GM06990 (cell line): ENCODE measurements around the gene HIVEP3.

Source experiments
- DNase-seq: peaks from one replicate; pipeline ENCODE4 v3.0.0-alpha.2; 2011; ENCODE audit not compliant: insufficient read length; ENCODE audit errors: extremely low read depth
- H3K27me3 ChIP-seq: replicated peaks from 2 replicates; pipeline ENCODE4 v1.6.0; 2011; ENCODE audit warnings: low read length; ENCODE audit not compliant: control insufficient read depth, insufficient read depth
- H3K36me3 ChIP-seq: 2 replicates; pipeline ENCODE4 v1.5.1; 2011; ENCODE audit warnings: low read length; ENCODE audit not compliant: control insufficient read depth, insufficient read depth
- H3K4me3 ChIP-seq: replicated peaks from 2 replicates; pipeline ENCODE4 v1.5.1; 2011; ENCODE audit warnings: low read depth, mild to moderate bottlenecking, control low read depth, low read length
- TF ChIP-seq, protein P1 (sequence below): IDR thresholded peaks from 2 replicates; pipeline ENCODE4 v1.5.1; 2011; ENCODE audit warnings: low read length, control low read depth, mild to moderate bottlenecking, inconsistent platforms; ENCODE audit not compliant: insufficient read depth, poor library complexity, severe bottlenecking

Gene HIVEP3

DNA sequence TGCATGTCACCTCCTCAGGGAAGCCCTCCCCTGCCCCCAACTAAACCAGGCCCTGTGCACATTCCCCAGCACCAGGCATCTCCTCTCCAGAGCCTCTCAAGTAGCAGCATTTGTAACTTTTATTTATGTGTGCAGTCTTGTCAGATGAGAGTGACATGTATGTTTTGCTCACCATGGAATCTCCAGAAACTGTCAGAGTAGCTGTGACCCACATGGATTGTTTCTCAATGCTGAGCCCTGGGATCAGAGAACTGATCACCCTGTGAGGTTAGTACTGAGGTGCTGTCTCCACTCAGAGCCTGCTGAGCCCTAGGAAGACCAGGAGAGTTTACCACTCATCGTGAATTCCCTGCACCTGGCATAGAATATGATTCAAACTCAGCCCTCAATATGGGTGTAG lies 243.3 kb downstream of the HIVEP3 start:
- TF ChIP-seq, protein P1, sequence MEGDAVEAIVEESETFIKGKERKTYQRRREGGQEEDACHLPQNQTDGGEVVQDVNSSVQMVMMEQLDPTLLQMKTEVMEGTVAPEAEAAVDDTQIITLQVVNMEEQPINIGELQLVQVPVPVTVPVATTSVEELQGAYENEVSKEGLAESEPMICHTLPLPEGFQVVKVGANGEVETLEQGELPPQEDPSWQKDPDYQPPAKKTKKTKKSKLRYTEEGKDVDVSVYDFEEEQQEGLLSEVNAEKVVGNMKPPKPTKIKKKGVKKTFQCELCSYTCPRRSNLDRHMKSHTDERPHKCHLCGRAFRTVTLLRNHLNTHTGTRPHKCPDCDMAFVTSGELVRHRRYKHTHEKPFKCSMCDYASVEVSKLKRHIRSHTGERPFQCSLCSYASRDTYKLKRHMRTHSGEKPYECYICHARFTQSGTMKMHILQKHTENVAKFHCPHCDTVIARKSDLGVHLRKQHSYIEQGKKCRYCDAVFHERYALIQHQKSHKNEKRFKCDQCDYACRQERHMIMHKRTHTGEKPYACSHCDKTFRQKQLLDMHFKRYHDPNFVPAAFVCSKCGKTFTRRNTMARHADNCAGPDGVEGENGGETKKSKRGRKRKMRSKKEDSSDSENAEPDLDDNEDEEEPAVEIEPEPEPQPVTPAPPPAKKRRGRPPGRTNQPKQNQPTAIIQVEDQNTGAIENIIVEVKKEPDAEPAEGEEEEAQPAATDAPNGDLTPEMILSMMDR, result no peak
- H3K27me3 ChIP-seq, result no peaks in the 10 kb centered on the region
- H3K4me3 ChIP-seq, result no peak overlapping the region
- DNase-seq, result no peak
- H3K36me3 ChIP-seq, result no peaks in the 10 kb centered on the region

DNA sequence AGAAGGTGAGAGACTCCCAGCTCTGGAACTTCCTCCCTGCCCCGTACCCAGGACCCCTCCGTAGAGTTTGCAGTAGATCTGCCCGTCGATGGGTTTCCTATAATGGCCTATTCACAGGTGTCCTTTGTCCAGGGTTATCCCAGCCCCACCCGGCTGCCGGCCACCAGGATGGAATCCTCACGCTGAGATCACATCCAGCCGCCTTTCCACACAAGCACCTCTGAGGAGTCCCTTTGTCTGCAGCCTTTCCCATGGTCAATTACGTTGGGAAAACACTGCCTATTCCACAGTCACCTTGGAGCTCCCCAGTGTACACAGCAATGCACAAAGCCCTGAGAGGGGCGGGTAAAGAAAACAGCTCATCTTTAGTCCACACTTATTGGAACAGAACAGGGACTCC lies 244.2 kb downstream of the HIVEP3 start:
- TF ChIP-seq, protein P1, result no peak
- Histone ChIP-seq H3K36me3 (no peaks in the 10 kb centered on the region), H3K4me3 (no peak overlapping the region), H3K27me3 (no peaks in the 10 kb centered on the region)
- no peak for DNase-seq

DNA sequence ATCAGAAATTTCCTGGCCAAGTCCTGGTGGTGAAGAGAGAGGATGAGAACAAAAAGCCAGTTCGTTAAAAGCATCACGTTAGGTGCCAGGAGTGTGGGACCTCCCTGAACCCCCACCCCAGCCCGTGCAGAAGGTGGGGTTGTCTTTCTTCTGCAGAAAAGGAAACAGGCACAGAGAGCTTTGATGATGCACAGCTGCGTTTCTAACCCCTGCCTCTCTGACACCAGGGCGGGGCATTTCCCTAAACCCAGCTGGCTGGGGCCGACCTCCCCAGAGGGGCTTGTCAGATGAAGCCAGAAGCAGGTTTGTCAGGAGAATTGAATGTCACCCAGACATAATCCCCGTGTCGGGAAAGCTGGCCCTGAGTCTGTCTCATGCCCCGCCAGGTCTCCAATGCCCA lies 244.9 kb downstream of the HIVEP3 start:
- TF ChIP-seq, protein P1, result no peak
- peak; percentile 57 for DNase-seq
- Histone ChIP-seq H3K27me3 (no peaks in the 10 kb centered on the region), H3K4me3 (no peak overlapping the region), H3K36me3 (no peaks in the 10 kb centered on the region)

DNA sequence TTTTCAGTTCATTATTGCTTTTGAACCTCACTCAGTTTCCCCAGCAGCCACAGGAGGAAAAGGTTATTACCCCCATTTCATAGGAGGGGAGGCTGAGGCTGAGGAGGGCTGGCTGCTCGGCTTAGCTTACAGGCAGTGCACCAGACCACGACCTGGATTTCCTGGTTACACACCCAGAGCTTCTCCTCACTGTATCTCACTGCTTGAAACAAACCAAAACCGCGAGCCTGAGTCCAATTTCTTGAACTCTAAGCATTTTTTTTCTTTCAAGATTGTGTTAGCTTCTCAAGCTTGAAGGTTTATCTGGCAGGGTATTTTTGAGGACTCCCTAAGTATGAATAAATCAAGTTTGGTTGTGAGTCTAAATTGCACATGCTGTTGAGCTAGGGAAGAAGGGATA lies 245.3 kb downstream of the HIVEP3 start:
- H3K36me3 ChIP-seq, result no peaks in the 10 kb centered on the region
- H3K4me3 ChIP-seq, result no peak overlapping the region
- TF ChIP-seq, protein P1, result no peak
- H3K27me3 ChIP-seq, result no peaks in the 10 kb centered on the region
- DNase-seq, result no peak

DNA sequence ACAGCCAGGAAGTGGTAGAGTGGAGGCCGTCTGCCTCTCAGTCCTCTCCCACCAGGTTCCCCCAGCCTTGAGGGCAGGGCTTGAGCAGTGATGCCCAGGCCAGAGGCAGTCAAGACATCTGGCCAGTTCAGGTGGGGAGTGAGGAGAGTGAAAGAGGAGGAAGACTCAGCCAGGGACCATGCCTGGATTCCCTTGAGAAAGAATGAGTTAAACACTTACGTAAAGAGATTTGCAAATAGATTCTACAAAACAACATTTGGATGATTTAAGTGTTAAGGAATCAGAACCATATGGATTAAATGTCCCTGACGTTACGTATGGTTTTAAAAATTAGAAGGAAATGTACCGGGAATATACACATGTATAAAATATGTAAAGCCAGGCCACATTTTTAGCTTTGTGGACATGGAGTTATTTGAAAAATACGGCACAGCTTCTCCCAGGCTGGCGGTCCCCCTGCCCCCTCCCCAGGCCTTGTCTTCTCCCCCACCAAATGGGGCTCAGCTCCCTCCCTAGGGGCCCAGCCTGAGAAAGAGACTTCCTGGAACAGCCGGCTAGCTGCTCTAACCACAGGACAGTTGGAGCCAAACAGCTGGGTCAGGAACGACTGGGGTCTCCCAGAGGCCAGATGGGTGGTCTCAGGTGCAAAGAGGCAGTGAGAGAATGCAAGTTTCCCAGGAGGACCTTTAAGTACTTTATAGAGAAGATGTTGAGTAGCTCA lies 245.9 kb downstream of the HIVEP3 start:
- TF ChIP-seq, protein P1, result no peak
- DNase-seq, result no peak
- no peaks in the 10 kb centered on the region for H3K36me3 ChIP-seq
- H3K27me3 ChIP-seq, result no peaks in the 10 kb centered on the region
- no peak overlapping the region for H3K4me3 ChIP-seq

DNA sequence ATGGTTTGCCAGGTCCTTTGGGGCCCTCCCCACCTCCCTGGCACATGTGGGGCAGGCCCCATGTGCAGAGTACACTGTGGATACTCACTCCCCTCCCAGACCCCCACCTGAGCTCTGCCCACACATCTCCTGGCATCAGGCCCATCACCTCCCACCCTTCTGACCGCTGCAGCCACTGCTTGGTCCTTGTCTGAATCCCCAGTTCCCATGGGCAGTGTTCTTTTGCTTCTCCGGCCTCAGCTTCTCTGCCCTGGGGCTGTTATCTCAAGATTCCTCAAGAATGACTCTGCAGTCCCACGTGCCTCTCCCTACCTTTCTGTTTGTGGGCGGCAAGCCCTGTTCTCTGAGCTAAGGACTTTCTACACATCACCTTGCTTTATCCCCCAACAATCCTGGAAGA lies 246.5 kb downstream of the HIVEP3 start:
- TF ChIP-seq, protein P1, result no peak
- Histone ChIP-seq H3K4me3 (no peak overlapping the region), H3K27me3 (no peaks in the 10 kb centered on the region), H3K36me3 (no peaks in the 10 kb centered on the region)
- DNase-seq, result no peak
